Measurements from ENCODE around the gene KCNMB2. TPM values are rescaled to one million over a fixed set of nuclear protein-coding genes. Genes with fewer than 3 reads are reported as not detected.

KCNMB2 gene
- total RNA-seq = 0.56 TPM
- long read RNA-seq, partial matches to known transcripts = 0 of 1 reads
- long read RNA-seq, other reads (novel, unspliced or antisense) = 1 of 1 reads

DNA sequence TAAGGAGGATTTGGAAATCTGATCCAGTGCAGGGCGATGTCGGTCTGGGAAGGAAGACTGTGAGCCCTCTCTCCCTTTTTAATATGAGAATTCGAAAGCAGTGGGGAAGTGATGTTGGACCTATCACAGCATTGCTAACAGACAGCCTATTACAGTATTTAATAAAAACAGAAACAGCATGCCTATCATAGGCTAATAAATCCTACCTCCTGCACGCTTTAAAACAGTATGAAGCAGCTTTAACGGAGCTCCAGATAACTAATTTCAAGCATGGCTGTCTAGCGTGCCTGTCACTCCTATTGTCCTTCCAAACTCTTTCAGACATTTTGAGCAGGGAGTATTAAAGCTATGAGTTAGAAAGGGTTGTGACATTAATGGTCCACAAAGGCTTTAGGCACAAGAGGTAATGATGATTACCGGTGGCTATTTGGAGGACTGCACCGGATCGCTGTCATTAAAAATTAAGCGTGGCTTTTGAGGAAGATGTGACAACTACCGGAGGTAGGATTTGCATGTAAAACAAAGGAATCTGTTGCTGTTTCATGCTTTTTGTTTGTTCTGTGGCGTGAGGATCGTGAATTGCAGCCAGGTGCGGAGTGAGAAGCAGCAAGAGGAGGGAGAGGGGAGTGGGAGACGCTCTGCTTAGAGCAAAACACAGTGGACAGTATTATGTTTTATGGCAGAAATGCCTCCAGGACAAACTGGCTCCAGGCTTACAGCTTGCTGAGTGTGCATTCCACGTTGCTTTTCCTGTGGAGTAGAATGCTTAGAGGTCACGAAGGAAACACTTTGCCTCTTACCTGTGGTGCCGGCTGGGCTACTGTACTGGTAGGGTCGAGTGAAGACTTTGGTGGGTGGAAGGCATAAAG is at the start of gene KCNMB2:
Gene KCNMB2 (plus strand): TSS at position 226 of the 869 bp plus-strand sequence.
- intact Hi-C loops (cut with DNase I) = no loop called here
- Histone ChIP-seq H3K36me3 (no peaks in the 10 kb centered on the region), H3K27ac (no peak within 1 kb of the TSS), H3K9me3 (no peaks in the 10 kb centered on the region), H3K4me3 (peak within 1 kb of the TSS; percentile 44), H3K4me1 (no peaks in the 10 kb centered on the region), H3K27me3 (ENCODE audit: low read depth) (no peaks in the 10 kb centered on the region)
- no peak for ATAC-seq
- DNase-seq = no peak
- TF ChIP-seq, protein P1, sequence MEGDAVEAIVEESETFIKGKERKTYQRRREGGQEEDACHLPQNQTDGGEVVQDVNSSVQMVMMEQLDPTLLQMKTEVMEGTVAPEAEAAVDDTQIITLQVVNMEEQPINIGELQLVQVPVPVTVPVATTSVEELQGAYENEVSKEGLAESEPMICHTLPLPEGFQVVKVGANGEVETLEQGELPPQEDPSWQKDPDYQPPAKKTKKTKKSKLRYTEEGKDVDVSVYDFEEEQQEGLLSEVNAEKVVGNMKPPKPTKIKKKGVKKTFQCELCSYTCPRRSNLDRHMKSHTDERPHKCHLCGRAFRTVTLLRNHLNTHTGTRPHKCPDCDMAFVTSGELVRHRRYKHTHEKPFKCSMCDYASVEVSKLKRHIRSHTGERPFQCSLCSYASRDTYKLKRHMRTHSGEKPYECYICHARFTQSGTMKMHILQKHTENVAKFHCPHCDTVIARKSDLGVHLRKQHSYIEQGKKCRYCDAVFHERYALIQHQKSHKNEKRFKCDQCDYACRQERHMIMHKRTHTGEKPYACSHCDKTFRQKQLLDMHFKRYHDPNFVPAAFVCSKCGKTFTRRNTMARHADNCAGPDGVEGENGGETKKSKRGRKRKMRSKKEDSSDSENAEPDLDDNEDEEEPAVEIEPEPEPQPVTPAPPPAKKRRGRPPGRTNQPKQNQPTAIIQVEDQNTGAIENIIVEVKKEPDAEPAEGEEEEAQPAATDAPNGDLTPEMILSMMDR (IDR thresholded peaks at IDR 0.05) = no peak

DNA sequence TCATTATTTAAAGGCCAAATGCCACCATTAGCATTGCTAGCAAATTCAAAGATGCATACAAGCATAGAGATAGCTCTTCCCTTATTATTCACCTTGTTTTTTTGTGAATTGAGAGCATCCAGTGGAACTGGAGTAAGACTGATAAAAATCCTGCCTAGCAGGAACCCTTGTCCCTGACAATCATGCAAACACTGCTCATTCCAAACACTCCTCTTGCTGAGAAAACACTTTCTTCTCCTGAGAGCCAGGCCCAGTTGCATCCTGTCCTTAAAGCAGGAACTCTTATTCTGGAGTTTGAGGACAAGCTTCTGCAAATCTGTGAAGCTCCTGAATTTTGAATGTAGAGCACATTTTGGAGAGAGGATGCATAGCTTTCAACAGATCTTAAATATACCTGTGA is 49.3 kb upstream of the KCNMB2 start:
- intact Hi-C loops (cut with DNase I) = no loop called here
- Histone ChIP-seq H3K27me3 (ENCODE audit: low read depth) (no peaks in the 10 kb centered on the region), H3K9me3 (no peaks in the 10 kb centered on the region), H3K4me1 (no peaks in the 10 kb centered on the region), H3K27ac (no peak overlapping the region), H3K4me3 (no peak overlapping the region), H3K36me3 (no peaks in the 10 kb centered on the region)
- DNase-seq (no peak), ATAC-seq (no peak)
- TF ChIP-seq, protein P1 (IDR thresholded peaks at IDR 0.05) = no peak

DNA sequence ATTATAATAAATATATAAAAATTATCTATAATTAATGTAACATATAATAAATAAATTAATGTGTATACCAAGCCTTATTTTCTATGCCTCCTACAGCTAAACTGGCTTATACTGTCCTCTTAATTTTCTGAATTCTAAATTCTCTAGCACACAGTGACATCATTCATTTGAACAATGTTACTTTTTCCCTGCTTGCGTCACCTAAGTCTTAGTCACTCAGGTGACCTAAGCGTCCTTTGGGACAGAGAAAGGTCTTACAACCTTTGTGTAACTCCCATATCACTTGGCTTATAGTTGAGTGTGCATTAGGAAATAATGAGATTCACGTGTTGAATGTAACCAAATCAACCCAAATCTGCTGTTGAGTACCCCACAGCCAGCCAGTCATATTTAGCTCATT is 48.5 kb upstream of the KCNMB2 start:
- Histone ChIP-seq H3K4me3 (no peak overlapping the region), H3K36me3 (no peaks in the 10 kb centered on the region), H3K27ac (no peak overlapping the region), H3K27me3 (ENCODE audit: low read depth) (no peaks in the 10 kb centered on the region), H3K4me1 (no peaks in the 10 kb centered on the region), H3K9me3 (no peaks in the 10 kb centered on the region)
- TF ChIP-seq, protein P1 (IDR thresholded peaks at IDR 0.05) = no peak
- no peak for DNase-seq
- intact Hi-C loops (cut with DNase I) = no loop called here
- ATAC-seq = no peak

DNA sequence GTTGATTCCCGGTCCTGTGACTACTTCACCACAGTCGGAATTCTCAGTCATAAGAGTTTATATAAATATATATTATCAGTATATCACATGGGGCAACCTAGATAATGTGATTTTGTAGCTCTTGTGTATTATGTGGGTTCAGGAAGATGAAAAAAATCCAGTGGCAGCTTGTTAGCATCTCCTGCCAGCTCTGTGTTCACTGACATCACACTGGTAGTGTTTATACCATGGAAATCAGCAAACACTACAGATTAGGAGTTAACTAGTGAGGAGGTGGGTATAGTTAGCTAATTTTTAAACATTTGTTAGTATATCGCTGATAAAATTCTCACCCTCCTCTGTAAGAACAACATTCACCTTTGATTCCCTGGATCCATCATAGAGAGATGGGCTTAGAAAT is 44.5 kb upstream of the KCNMB2 start:
- no peaks in the 10 kb centered on the region for H3K27me3 ChIP-seq (ENCODE audit: low read depth)
- intact Hi-C loops (cut with DNase I) = no loop called here
- no peaks in the 10 kb centered on the region for H3K9me3 ChIP-seq
- DNase-seq (no peak), ATAC-seq (no peak)
- no peak overlapping the region for H3K4me3 ChIP-seq
- TF ChIP-seq, protein P1 (IDR thresholded peaks at IDR 0.05) = no peak
- no peaks in the 10 kb centered on the region for H3K4me1 ChIP-seq
- H3K27ac ChIP-seq = no peak overlapping the region
- H3K36me3 ChIP-seq = no peaks in the 10 kb centered on the region

DNA sequence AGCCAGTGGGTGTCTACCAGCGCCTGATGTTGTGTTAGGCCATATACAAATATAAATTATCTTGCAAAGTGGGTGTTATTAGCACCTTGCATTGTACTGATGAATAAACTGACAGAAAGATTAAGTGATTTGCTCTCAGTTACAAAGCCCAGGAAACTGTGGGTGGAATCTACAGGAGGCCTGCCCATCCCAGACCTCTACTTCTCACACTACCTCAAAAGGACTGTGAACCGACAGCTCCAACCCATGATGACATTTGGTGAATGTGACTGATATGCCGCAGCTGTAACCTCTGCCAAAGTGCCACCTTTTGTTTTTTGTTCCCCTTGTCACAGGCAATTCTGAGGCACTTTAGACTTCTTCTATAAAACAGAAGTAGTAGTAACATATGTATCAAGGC is 43.7 kb upstream of the KCNMB2 start:
- H3K27ac ChIP-seq = no peak overlapping the region
- no peaks in the 10 kb centered on the region for H3K27me3 ChIP-seq (ENCODE audit: low read depth)
- H3K36me3 ChIP-seq = no peaks in the 10 kb centered on the region
- DNase-seq = no peak
- H3K9me3 ChIP-seq = no peaks in the 10 kb centered on the region
- H3K4me3 ChIP-seq = no peak overlapping the region
- ATAC-seq = no peak
- intact Hi-C loops (cut with DNase I) = no loop called here
- TF ChIP-seq, protein P1 (IDR thresholded peaks at IDR 0.05) = no peak
- no peaks in the 10 kb centered on the region for H3K4me1 ChIP-seq

Measured in lower lobe of right lung (tissue), 2 donors.